CD8-positive, alpha-beta memory T cell (primary cell): ENCODE data around the gene MYO3B. TPM values are rescaled to one million over a fixed set of nuclear protein-coding genes. Genes with fewer than 3 reads are reported as not detected.

Source experiments
- CTCF ChIA-PET: fragments of 350-600 bp; sonication (Branson Sonifier 250); formaldehyde crosslinking; loops from one replicate; lab custom pipeline; 2021; ENCODE audit warnings: antibody characterized with exemption; lab: Charles Lee
- POLR2A ChIA-PET: fragments of 350-600 bp; sonication (Branson Sonifier 250); formaldehyde crosslinking; loops from one replicate; lab custom pipeline; 2021; ENCODE audit warnings: antibody characterized with exemption; lab: Charles Lee
- DNase-seq, 5 donors: peaks; one replicate each; pipeline versions ENCODE4 v3.0.0 to v3.0.0-alpha.2; 2020 to 2022; ENCODE audit warnings: mixed read lengths in 1 of 5
- H3K27ac ChIP-seq: one replicate; pipeline ENCODE4 v1.7.0; 2013; ENCODE audit warnings: low read depth, mild to moderate bottlenecking, low read length, moderate library complexity
- H3K27me3 ChIP-seq: 2 replicates; pipeline ENCODE4 v1.7.0; 2013; ENCODE audit warnings: low read length, mild to moderate bottlenecking; ENCODE audit not compliant: insufficient read depth, poor library complexity, severe bottlenecking
- H3K36me3 ChIP-seq: 2 replicates; pipeline ENCODE4 v1.7.0; 2013; ENCODE audit warnings: mild to moderate bottlenecking, low read length, moderate library complexity; ENCODE audit not compliant: insufficient read depth
- H3K4me1 ChIP-seq: 2 replicates; pipeline ENCODE4 v1.7.0; 2013; ENCODE audit warnings: mild to moderate bottlenecking, low read length, moderate library complexity; ENCODE audit not compliant: insufficient read depth
- H3K4me3 ChIP-seq: 2 replicates; pipeline ENCODE4 v1.7.0; 2013; ENCODE audit warnings: mild to moderate bottlenecking, low read length
- H3K9me3 ChIP-seq: 2 replicates; pipeline ENCODE4 v1.7.0; 2013; ENCODE audit warnings: mild to moderate bottlenecking, low read length
- H3K27ac Mint-ChIP-seq, 8 donors: one replicate each; pipeline ENCODE4 v1.8.0; 2020 to 2021; ENCODE audit warnings: mixed read lengths in 8 of 8, mild to moderate bottlenecking in 6 of 8, inconsistent platforms in 3 of 8, moderate library complexity in 3 of 8
- H3K27me3 Mint-ChIP-seq, 2 donors: one replicate each; pipeline ENCODE4 v1.8.0; 2020 to 2021; ENCODE audit warnings: mixed read lengths in 2 of 2, mild to moderate bottlenecking in 1 of 2, moderate library complexity in 1 of 2
- H3K36me3 Mint-ChIP-seq, 3 donors: one replicate each; pipeline ENCODE4 v1.8.0; 2020 to 2021; ENCODE audit warnings: mixed read lengths in 3 of 3, inconsistent platforms in 1 of 3, mild to moderate bottlenecking in 1 of 3
- H3K4me1 Mint-ChIP-seq, 3 donors: one replicate each; pipeline ENCODE4 v1.8.0; 2020 to 2021; ENCODE audit warnings: mixed read lengths in 3 of 3, inconsistent platforms in 1 of 3, mild to moderate bottlenecking in 1 of 3
- H3K4me3 Mint-ChIP-seq, 7 donors: one replicate each; pipeline ENCODE4 v1.8.0; 2020 to 2021; ENCODE audit warnings: mixed read lengths in 7 of 7, mild to moderate bottlenecking in 6 of 7, moderate library complexity in 4 of 7, inconsistent platforms in 2 of 7
- H3K9me3 Mint-ChIP-seq, 5 donors: one replicate each; pipeline ENCODE4 v1.8.0; 2020 to 2022; ENCODE audit warnings: mixed read lengths in 5 of 5, mild to moderate bottlenecking in 3 of 5, moderate library complexity in 2 of 5, inconsistent platforms in 1 of 5
- polyA plus RNA-seq: library from polyadenylated mRNA; unstranded; fragments of 300-500 nt; fragmentation: Illumina TruSeq; gene quantifications from one replicate; pipeline ENCODE4 v1.2.3, GENCODE V29; 2021
- total RNA-seq, 2 experiments: library from RNA; stranded (reverse); gene quantifications; one replicate each; pipeline ENCODE4 v1.2.3, GENCODE V29; 2021

MYO3B gene
- total and polyA plus RNA-seq, 3 experiments from 2014 or later: 0.08 to 0.33 (median 0.18) TPM

DNA sequence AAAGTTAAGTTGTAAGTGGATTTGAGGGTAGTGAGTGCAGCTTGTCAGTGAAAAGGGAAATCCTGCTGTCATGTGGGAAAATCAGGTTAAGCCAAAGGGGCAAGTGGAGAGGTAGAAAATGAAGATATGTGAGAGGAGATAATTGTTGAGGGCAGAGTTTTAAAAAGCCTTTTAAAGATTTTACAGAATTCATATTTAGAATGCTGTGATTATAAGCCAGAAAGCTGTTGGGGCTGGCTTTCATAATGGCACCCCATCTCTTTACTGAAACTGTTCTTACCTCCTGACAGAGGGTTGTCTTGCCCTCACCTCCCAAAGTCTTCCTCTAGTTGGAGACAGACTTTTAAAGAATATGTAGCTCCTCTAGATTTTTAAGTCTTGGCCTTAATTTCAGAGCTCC lies 86.9 kb downstream of the MYO3B start:
- no peak for DNase-seq
- Mint-ChIP-seq H3K4me1 (no peaks in the 10 kb centered on the region), H3K9me3 (peaks cover 0 to 7% (median 0%) of the 10 kb centered on the region in 5 donors), H3K4me3 (no peak overlapping the region), H3K27me3 (peaks cover 0 to 2% of the 10 kb centered on the region in 2 donors), H3K27ac (no peak overlapping the region), H3K36me3 (no peaks in the 10 kb centered on the region)
- Histone ChIP-seq H3K4me1 (no peaks in the 10 kb centered on the region), H3K36me3 (no peaks in the 10 kb centered on the region), H3K27ac (no peak overlapping the region), H3K27me3 (no peaks in the 10 kb centered on the region), H3K9me3 (no peaks in the 10 kb centered on the region), H3K4me3 (no peak overlapping the region)
- POLR2A ChIA-PET: no interaction called here
- CTCF ChIA-PET: interaction anchor here (1.0 kb wide), 1 partner anchor 12 kb away, joined by 3 read pairs; no protein-coding TSS in a partner anchor

DNA sequence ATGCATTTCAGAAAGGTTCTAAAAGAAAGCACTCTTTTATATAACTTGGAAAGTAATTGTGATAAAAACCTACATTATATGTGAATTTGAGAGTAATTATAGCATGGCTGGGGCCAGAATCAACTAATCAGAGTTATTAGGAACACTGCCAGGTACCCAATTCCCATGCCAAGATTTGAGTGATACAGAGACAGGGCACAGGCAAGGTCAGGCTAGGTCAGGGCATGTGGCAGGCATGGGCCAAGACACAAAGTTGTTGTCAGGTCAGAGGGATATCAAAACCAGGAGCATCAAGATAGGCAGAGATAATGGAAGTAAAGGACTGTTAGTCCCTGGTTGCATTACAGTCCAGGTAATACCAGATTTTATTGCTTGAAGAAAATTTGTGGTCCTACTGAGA lies 87.4 kb downstream of the MYO3B start:
- H3K4me3 Mint-ChIP-seq: no peak overlapping the region
- H3K4me1 Mint-ChIP-seq: no peaks in the 10 kb centered on the region
- DNase-seq: no peak
- H3K9me3 ChIP-seq: no peaks in the 10 kb centered on the region
- H3K36me3 ChIP-seq: no peaks in the 10 kb centered on the region
- peaks cover 0 to 2% of the 10 kb centered on the region in 2 donors for H3K27me3 Mint-ChIP-seq
- peaks cover 0 to 7% (median 0%) of the 10 kb centered on the region in 5 donors for H3K9me3 Mint-ChIP-seq
- H3K27me3 ChIP-seq: no peaks in the 10 kb centered on the region
- H3K4me3 ChIP-seq: no peak overlapping the region
- no peak overlapping the region for H3K27ac ChIP-seq
- H3K36me3 Mint-ChIP-seq: no peaks in the 10 kb centered on the region
- ChIA-PET POLR2A (no interaction called here), CTCF (interaction anchor here (1.0 kb wide), 1 partner anchor 12 kb away, joined by 3 read pairs; no protein-coding TSS in a partner anchor)
- H3K4me1 ChIP-seq: no peaks in the 10 kb centered on the region
- no peak overlapping the region for H3K27ac Mint-ChIP-seq

GRCh38 chr2:170266358-170266757 lies 88.4 kb downstream of the MYO3B start:
- Mint-ChIP-seq H3K9me3 (peaks cover 0 to 7% (median 0%) of the 10 kb centered on the region in 5 donors), H3K27me3 (peaks cover 4 to 5% of the 10 kb centered on the region in 2 donors), H3K36me3 (no peaks in the 10 kb centered on the region), H3K4me1 (no peaks in the 10 kb centered on the region), H3K4me3 (no peak overlapping the region), H3K27ac (no peak overlapping the region)
- Histone ChIP-seq H3K27me3 (no peaks in the 10 kb centered on the region), H3K9me3 (no peaks in the 10 kb centered on the region), H3K36me3 (no peaks in the 10 kb centered on the region), H3K27ac (no peak overlapping the region), H3K4me3 (no peak overlapping the region), H3K4me1 (no peaks in the 10 kb centered on the region)
- DNase-seq: no peak
- CTCF ChIA-PET: no interaction called here
- POLR2A ChIA-PET: no interaction called here

GRCh38 chr2:170267071-170267470 lies 89.1 kb downstream of the MYO3B start:
- ChIA-PET CTCF (no interaction called here), POLR2A (no interaction called here)
- Histone ChIP-seq H3K9me3 (no peaks in the 10 kb centered on the region), H3K36me3 (no peaks in the 10 kb centered on the region), H3K4me3 (no peak overlapping the region), H3K4me1 (no peaks in the 10 kb centered on the region), H3K27ac (no peak overlapping the region), H3K27me3 (no peaks in the 10 kb centered on the region)
- Mint-ChIP-seq H3K27ac (no peak overlapping the region), H3K27me3 (peaks cover 4 to 5% of the 10 kb centered on the region in 2 donors), H3K4me1 (no peaks in the 10 kb centered on the region), H3K4me3 (no peak overlapping the region), H3K9me3 (peaks cover 0 to 7% (median 0%) of the 10 kb centered on the region in 5 donors), H3K36me3 (no peaks in the 10 kb centered on the region)
- no peak for DNase-seq

- ChIA-PET CTCF (no interaction called here), POLR2A (no interaction called here)
- H3K9me3 ChIP-seq: no peaks in the 10 kb centered on the region
- Mint-ChIP-seq H3K4me1 (no peaks in the 10 kb centered on the region), H3K36me3 (no peaks in the 10 kb centered on the region), H3K27me3 (peaks cover 11% of the 10 kb centered on the region in 2 donors), H3K27ac (no peak overlapping the region), H3K9me3 (peaks cover 0 to 1% (median 0%) of the 10 kb centered on the region in 5 donors), H3K4me3 (no peak overlapping the region)
- no peaks in the 10 kb centered on the region for H3K4me1 ChIP-seq
- no peaks in the 10 kb centered on the region for H3K36me3 ChIP-seq
- no peak overlapping the region for H3K4me3 ChIP-seq
- H3K27me3 ChIP-seq: no peaks in the 10 kb centered on the region
- no peak overlapping the region for H3K27ac ChIP-seq
- no peak for DNase-seq
These were observed 92.4 kb downstream of the MYO3B start for GRCh38 chr2:170270278-170270864.

GRCh38 chr2:170271340-170271739 lies 93.4 kb downstream of the MYO3B start:
- ChIA-PET CTCF (no interaction called here), POLR2A (no interaction called here)
- no peaks in the 10 kb centered on the region for H3K27me3 ChIP-seq
- Mint-ChIP-seq H3K36me3 (no peaks in the 10 kb centered on the region), H3K4me1 (no peaks in the 10 kb centered on the region), H3K9me3 (peaks cover 0 to 1% (median 0%) of the 10 kb centered on the region in 5 donors), H3K27ac (no peak overlapping the region), H3K27me3 (peaks cover 11 to 13% of the 10 kb centered on the region in 2 donors), H3K4me3 (no peak overlapping the region)
- no peak overlapping the region for H3K27ac ChIP-seq
- no peaks in the 10 kb centered on the region for H3K36me3 ChIP-seq
- DNase-seq: no peak
- no peaks in the 10 kb centered on the region for H3K9me3 ChIP-seq
- no peaks in the 10 kb centered on the region for H3K4me1 ChIP-seq
- H3K4me3 ChIP-seq: no peak overlapping the region

GRCh38 chr2:170276056-170276455 lies 98.1 kb downstream of the MYO3B start:
- peaks cover 0 to 4% (median 0%) of the 10 kb centered on the region in 5 donors for H3K9me3 Mint-ChIP-seq
- ChIA-PET CTCF (no interaction called here), POLR2A (no interaction called here)

DNA sequence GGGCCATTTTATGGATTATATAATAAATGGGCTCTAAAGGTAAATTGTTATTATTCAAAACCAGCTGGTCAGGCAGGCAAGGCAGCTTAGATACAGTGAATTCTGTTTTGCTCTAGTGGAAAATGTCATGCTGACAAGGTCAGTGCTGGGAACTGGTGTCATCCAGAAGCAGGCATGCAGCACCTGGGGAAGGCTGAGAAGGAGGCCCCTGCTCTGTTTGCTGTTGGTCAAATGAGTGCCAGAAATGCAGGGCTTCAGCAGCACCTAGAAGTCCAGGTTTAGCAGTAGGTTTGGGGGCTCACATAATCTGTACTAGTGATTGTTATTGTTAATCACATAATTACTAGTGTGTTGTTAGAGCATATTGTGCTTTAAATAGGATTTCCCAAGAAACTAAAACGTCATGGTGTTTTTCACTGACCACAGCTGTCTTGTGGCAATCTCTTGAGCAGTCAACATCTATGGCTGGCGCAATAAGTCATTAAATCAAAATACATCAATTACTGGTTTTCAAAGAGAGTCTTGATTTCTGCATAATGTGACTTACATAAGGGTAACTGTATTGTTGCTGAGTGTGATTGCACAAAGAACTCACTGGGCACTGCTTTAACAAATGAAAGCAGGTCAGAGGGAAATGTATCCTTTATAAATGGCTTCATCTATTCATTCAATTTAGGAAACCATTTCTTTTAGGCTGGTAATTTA lies 99.1 kb downstream of the MYO3B start:
- Histone ChIP-seq H3K36me3 (no peaks in the 10 kb centered on the region), H3K9me3 (no peaks in the 10 kb centered on the region), H3K4me1 (no peaks in the 10 kb centered on the region), H3K27ac (no peak overlapping the region), H3K4me3 (no peak overlapping the region), H3K27me3 (no peaks in the 10 kb centered on the region)
- H3K27me3 Mint-ChIP-seq: peaks cover 9 to 12% of the 10 kb centered on the region in 2 donors
- no peaks in the 10 kb centered on the region for H3K4me1 Mint-ChIP-seq
- no peaks in the 10 kb centered on the region for H3K36me3 Mint-ChIP-seq
- POLR2A ChIA-PET: no interaction called here
- H3K9me3 Mint-ChIP-seq: peaks cover 0 to 4% (median 0%) of the 10 kb centered on the region in 5 donors
- H3K4me3 Mint-ChIP-seq: no peak overlapping the region
- no peak for DNase-seq
- CTCF ChIA-PET: no interaction called here
- no peak overlapping the region for H3K27ac Mint-ChIP-seq

More at GRCh38 chr2:170276056-170276455, 98.1 kb downstream of the MYO3B start:
- Mint-ChIP-seq H3K36me3 (no peaks in the 10 kb centered on the region), H3K4me3 (no peak overlapping the region), H3K27ac (no peak overlapping the region), H3K4me1 (no peaks in the 10 kb centered on the region), H3K27me3 (peaks cover 8 to 9% of the 10 kb centered on the region in 2 donors)
- no peak overlapping the region for H3K4me3 ChIP-seq
- no peaks in the 10 kb centered on the region for H3K4me1 ChIP-seq
- H3K27me3 ChIP-seq: no peaks in the 10 kb centered on the region
- no peaks in the 10 kb centered on the region for H3K9me3 ChIP-seq
- DNase-seq: no peak
- H3K36me3 ChIP-seq: no peaks in the 10 kb centered on the region
- no peak overlapping the region for H3K27ac ChIP-seq
